NCI-H187 treated with DMSO at 0.1 percent for 48 hours (cell line): Measurements from ENCODE around the gene NMU.
"Not testable (repeated sequence)": the region's sequence is repeated elsewhere in the genome, so short reads cannot be mapped to it uniquely, and the experiment has no call there.

Source experiments
- DNase-seq: peaks from one replicate; lab custom pipeline; 2025; lab: John Stamatoyannopoulos, UW

NMU gene

DNA sequence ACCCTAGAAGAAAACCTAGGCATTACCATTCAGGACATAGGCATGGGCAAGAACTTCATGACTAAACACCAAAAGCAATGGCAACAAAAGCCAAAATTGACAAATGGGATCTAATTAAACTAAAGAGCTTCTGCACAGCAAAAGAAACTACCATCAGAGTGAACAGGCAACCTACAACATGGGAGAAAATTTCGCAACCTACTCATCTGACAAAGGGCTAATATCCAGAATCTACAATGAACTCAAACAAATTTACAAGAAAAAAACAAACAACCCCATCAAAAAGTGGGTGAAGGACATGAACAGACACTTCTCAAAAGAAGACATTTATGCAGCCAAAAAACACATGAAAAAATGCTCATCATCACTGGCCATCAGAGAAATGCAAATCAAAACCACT, 12.0 kb downstream of the NMU start:
- DNase-seq: not testable (repeated sequence)

DNA sequence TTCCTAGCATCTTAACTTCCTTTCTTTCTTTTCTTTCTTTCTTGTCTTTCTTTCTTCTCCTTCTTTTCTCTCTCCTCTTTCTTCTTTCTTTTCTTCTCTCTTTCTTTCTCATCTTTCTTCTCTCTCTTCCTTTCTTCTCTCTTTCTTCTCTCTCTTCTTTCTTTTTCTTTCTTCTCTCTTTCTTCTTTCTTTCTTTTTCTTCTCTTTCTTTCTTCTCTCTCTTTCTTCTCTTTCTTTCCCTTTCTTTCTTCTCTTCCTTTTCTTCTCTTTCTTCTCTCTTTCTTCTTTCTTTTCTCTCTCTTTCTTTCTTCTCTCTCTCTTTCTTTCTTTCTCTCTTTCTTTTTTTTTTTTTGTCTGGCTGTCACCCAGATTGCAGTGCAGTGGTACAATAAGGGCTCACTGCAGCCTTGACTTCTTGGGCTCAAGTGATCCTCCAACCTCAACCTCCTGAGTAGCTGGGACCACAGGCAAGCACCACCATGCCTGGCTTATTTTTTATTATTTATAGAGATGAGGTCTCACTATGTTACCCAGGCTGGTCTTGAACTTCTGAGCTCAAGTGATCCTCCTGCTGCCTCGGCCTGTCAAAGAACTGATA, 17.5 kb downstream of the NMU start:
- no peak for DNase-seq

DNA sequence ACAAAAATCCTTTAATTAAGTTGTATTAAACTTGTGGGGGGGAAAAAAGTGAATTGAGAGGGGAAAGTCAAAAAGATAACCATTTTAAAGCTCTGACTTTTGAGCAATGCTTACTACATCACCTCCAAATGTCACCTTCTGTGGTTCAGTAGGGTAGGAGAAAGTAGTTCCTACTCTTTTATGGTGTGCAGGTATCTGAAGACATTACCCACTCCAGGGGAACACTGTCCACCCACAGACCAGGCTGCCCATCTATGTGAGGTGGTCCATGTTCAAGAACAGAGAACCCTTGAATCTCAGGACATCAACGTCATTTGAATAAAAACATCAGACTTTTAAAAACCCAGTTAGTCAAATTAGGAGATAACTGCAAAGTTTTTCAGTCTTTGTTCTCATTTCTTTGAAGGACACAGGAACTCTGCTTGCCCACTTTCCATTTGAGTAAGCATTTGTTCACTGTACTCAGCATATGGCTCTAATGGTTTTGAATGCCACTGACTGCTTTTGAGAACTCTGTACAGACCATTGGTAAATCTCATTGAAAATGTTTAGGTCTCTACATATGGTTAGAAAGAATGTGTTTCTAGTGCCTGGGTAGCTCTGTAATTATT, 18.4 kb downstream of the NMU start:
- DNase-seq: no peak

DNA sequence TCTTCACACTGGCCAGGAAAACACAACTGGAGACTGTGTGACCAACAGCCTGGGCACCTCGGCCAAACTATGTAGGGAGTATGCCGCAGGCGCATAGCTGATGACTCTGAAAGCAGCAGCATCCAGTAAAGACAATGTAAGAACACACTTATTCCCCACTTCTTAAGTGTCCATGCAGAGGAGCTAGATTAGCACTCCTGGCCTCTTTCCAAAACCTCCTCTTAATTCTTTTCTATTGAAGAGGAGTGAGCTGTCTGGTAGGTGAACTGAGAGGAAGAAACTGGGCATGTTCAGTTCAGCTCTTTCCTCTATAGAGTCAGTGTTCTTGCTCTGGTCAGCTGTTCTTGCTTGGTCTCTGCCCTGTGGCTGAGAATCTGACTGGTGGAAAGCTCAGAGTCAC, 21.1 kb downstream of the NMU start:
- DNase-seq: no peak

DNA sequence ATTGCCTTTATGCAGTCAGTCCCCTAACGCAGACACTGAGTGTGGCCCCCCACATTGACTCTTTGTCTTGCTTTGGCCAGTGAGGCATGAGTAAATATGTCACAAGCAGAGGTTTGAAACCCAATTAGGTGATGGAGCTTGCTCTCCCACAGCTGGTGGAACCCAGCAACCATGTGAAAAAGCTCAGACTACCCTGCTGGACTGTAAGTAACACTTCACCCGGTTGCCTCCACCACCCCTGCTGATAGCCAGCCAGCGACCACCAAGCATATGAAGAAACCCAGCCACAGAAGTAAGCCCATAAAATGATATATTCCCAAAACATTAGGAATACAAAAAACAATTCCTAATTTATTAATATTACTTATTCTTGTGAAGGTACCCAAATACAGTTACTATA, 22.5 kb downstream of the NMU start:
- no peak for DNase-seq

DNA sequence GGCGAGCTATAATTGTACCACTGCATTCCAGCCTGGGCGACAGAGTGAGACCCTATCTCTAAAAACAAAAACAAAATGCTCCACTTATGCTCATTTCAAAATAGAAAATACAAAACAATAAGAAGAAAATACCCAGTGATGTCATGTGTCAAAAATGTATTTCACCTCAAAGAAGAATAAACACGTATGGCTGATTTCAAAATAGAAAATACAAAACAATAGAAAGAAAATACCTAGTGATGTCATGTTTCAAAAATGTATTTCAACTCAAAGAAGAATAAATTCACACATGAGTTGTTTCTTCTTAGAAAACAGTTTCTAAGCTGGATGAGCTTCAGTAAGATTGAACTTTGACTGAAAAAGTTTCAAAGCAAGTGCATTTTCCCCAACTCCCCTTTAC, 23.8 kb downstream of the NMU start:
- DNase-seq: no peak

DNA sequence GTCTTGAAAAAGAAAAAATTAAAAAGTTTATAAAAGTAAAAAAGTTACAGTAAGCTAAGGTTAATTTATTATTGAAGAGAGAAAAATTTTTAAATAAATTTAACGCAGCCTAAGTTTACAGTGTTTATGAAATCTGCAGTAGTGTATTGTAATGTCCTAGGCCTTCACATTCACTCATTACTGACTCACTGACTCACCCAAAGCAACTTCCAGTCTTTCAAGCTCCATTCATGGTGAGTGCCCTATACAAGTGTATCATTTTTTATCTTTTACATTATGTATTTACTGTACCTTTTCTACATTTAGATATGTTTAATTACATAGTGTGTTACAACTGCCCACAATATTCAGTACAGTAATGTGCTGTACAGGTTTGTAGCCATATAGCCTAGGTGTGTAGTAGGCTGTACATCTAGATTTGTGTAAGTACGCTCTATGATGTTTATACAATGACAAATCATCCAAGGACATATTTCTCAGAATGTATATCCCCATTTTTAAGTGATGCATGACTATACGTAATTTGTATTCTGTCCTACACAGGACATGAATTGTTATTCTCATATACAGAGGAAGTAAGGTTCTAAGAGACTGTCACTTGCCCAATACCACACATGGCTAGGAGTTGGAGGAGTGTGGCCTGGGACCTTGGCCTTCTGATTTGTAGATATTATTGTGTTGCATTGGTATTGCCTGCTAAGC, 24.6 kb downstream of the NMU start:
- no peak for DNase-seq

DNA sequence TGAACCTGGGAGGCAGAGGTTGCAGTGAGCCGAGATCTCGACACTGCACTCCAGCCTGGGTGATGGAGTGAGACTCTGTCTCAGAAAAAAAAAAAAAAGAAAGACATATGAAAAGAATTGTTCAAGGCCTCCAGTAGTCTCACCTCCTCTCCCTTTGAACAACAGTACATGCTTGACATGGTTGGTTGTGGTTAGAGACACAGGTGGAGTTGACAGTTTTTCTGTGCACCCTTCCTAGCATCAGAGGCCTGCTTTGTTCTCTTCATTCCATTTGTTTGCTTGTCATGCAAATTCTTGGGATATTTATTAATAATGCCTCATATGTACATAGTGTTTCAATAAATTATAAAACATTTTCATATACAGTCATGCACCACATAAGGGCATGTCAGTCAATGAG, 25.7 kb downstream of the NMU start:
- DNase-seq: no peak

DNA sequence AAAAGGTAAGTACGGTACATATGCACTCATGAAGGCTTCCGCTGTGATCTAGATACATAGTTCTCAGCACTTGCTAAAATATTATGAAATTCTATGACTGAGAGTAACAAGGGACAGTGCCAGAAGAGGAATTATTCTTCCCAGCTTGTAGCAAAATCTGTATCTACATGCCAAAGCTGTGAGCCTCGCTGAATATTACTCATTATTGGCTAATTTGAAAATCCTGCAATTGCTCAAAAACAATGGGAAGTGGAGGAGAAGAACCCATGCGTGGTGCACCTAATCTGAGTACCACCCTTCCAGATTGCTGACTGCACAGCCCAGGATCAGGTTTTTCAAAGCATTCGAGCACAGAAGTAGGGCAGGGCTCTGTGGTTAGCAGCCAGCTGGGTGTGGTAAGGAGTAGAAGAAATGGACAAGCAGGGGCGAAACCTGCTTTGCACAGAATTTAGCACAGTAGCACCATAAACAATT, 26.7 kb downstream of the NMU start:
- DNase-seq: no peak

DNA sequence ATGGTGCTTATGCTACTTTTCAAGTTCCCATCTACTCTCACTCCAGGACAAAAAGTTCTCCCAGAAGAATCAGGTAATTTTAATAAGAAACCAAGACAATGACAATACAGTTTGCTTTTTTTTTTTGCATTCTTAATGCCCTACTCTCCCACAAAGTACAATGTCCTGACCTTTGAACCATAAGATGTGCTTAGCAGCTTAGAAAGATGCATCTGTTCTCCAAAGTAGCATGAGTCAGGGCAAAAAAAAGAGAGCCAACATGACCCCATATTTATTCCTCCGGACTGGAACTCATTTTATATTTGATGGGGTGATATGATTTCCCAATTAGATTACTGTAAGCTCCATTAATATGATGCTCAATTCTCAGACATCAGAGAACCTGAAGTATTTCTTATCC, 27.5 kb downstream of the NMU start:
- DNase-seq: no peak

DNA sequence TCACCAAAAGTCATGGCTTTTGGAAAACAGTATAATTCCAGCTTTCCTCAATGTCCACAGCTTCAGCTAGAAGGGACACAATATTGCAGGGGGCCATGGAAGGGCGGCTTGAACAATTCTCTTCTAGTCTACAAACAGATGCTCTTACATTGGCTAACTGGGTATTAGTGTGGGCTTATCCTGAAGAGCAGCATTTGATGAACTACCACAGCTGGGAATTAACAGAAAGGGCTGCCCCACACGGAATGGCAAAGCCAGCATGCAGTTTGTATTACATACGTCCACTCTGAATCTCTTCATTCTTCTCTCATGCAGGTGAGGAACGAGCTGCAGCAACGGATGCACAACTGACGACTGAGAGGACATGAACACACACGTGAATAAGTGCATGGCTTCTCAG, 31.1 kb downstream of the NMU start:
- DNase-seq: no peak

DNA sequence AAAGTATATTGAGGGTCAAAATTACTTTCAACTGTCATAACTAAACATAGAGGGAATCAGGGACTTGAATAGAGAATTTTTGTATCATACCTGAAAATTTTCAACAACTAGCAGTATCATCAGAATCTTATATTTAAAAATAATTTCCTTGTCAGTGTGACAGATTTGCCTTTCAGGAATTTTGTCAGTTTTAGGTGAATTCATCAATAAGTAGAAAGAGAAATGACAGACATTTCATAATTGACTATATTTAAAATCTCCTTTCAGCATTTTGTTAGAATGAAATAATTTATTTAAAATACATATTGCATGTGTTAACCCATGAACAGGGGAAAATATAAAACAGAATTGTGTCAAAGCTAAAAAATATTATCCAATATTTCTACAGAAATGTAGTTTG, 35.5 kb downstream of the NMU start:
- DNase-seq: no peak

DNA sequence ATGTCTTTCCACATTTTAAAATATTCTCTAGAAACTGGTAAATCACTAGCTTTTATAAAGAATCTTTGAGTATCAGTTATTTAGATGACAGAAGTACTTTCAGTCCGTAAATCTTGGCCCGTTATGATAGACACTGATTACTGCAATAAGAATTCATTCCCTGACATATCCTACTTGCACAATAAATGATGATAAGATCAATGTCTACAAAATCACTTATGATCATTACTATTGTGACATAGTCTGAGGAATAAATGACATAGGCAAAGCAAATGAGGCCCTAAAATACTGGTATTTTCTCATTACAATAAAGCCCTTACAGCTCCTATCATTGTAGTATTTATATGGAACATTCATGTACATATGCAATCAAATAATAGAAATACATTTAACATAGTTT, 37.5 kb downstream of the NMU start:
- no peak for DNase-seq

DNA sequence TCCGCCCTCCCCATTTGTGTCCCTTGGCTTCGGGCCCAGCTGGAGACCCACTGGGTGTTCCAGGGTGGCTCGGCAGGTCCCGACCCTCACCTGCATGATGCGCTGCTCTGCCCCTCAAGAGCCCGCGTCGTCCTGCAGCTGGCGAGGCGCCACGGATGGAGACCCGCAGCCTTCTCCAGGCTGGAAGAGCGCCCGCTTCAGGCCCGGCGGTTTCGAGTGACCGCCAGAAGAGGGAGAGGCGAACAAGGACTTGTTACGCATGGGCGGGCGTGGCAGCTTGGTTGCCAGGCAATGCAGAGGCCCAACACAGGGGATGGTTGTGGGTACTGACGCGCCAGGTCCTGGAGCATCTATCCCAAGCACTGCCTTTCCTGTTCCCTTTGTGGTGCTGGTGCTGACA, 44.1 kb downstream of the NMU start, which contains the start of gene PDCL2:
Gene PDCL2 (minus strand): TSS at position 232 of the 400 bp plus-strand sequence. CDS start 136 bp downstream, at position 96.
- DNase-seq: no peak

DNA sequence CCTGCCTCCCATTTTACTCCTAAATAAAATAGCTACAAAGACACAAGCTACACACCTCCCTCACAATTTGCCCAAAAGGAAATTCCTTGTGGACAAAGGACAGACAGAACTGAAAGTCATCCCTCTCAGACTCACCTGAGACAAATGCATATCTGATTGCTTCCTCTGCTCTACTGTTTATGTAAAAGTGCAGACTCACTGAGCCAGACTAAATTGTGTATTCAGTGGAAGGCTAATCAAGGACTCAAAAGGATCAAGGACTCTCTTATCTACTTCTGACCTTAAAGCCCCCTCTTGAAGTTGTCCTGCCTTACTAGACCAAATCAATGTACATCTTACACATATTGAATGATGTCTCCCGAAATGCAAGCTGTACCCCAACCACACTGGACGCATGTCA, 47.9 kb downstream of the NMU start:
- DNase-seq: no peak

DNA sequence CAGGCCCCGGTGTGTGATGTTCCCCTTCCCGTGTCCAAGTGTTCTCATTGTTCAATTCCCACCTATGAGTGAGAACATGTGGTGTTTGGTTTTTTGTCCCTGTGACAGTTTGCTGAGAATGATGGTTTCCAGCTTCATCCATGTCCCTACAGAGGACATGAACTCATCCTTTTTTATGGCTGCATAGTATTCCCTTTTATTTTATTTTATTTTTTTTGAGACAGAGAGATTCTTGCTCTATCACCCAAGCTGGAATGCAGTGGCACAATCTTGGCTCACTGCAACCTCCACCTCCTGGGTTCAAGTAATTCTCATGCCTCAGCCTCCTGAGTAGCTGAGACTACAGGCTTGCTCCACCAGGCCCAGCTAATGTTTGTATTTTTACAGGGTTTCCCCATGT, 53.3 kb downstream of the NMU start:
- not testable (repeated sequence) for DNase-seq

DNA sequence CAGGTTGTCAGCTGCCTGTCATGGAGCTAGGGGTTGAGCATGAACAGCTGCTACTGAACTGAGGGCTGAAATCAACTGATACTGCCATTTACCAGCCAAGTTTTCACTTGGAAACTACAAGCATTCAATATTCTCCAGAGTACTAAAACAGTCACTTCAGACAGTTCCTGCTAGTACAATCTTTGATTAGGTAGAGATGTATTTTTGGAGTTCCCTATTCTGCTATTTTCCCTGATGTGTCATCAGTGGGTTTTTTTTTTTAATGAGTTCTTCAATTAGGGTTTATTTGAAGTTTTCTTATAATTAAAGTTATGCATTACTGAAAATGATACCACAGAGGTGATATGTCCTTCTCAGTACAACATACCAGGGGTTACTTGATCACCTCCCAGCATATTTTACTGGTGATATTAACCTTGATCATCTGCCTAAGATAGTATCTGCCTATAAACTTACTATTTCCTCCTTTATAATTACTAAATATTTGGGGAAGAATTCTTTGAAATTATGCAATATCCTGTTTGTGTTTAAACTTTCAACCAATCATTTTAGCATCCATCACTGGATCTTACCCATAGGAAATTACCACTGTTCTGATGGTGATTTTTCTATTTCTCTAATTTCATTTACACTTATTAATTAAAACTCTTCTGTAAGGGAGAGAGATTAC, 57.6 kb downstream of the NMU start:
- DNase-seq: no peak

DNA sequence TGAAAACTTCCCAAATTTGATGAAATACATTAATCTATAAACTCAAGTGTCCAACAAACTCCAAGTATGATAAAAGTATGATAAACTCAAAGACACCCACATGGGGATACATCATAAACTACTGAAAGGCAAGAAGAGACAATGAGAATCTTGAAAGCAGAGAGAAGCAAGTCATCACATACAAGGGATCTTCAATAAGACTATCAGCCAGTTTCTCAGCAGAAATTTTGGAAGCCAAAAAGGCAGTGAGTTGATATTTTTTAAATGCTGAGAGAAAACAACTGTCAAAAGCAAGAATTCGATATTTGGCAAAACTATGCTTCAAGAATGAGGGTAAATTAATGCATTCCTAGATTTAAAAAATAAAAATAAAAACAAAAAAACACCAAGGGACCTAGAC, 60.6 kb downstream of the NMU start:
- no peak for DNase-seq

DNA sequence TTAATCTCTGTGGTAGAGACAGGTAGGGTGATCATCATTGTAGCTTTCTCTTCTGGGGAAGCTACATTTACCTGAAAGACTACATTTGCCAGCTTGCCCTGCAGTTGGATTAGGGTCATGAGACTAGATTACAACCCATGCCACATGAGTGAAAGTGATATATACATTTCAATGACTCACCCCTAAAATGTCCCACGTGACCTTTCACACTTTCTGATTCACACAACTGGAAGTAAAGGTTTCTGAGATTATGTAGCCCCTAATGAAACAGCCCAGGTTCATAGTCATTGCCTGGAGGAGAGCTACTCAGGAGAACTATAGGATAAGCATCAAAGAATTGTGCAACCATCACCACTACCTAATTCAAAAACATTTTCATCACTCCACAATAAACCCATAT, 61.8 kb downstream of the NMU start:
- no peak for DNase-seq

DNA sequence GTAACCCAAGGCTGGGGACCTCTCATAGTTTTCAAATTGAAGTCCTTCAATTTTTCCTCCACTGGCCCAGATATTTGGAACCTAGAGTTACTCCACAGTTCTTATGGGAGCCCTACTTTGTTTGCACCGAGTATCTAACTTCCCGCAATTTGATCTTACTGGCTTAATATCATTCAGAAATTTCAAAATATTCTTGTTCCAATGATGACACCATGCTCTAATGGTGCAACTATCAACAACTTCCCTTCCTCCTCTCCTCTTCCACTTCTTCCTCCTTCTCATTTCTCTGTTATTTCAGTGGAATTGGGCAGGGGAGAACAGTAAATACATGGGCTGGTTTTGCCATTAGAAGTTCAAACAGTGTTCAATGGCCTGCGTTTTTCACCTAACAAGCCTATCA, 64.3 kb downstream of the NMU start:
- no peak for DNase-seq

DNA sequence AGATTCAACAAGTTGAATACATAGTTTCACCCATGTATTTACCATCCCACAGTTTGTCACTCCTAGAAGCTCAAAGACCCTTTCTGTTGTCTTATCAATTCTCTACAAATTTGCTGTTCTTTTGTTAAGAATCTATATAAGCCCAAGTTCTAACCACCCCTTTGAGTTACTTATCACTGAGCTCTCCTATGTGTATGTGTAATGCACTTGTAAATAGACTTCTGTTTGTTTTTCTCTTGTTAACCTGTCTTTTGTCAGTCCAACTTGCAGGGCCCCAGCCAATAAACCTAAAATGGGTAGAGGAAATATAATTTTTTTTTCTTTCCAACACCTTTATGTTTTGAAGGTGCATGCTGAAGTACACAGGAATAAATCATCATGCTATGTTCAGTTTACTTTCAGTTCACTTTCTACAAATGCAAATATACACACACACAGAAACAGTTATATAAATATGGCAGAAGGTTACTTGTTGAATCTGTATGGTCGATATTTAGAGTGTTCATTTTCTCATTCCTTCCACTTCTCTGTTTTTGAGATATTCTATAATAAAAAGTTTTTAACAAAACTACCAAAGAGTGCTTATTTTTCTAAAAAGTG, 67.1 kb downstream of the NMU start:
- DNase-seq: no peak

DNA sequence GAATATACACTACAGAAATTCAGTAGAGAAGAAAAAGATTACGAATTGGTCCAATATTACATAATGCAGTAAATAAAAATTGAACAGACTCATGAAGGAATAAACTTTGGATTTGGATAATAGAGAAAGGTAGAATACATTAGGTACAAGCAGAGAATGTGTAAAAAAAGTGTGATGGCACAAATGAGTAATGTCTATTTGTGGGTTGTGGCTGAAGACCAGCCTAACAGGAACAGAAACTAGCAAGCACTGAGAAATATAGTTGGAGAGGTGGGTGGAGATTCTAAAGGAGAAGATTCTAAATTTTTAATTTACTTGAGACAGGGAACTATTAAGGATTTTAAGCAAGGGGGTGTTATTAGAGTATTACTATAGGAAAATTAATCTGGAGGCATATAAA, 74.2 kb downstream of the NMU start:
- no peak for DNase-seq

DNA sequence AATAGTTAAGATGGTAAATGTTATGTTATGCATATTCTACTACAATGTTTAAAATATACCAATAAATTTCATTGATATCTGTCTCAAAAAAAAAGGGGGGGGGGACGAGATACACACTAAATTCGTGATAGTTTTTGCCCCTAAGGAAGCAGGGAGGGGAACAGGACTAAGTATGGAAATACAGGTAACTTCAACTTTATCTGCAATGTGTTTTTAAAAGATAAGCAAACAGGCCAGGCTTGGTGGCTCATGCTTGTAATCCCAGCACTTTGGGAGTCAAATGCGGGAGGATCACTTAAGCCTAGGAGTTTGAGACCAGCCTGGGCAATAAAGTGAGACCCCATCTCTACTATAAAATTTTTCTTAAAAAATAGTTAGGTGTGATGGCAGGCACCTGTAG, 76.0 kb downstream of the NMU start:
- DNase-seq: no peak
